A673 (cell line): ENCODE data around the gene FOXC2. TPM values are rescaled to one million over a fixed set of nuclear protein-coding genes. Genes with fewer than 3 reads are reported as not detected.
A peak's percentile ranks its signal among the peaks of the same experiment; 100 is the strongest.

Experiments
- BruUV-seq: library from RNA; stranded (reverse); fragments of 400-500 nt; replicated peaks from 2 replicates; lab custom pipeline; 2021; lab: Mats Ljungman, UMichigan
- CTCF ChIA-PET: fragments of 300-600 bp; sonication (Branson Sonifier 250); formaldehyde crosslinking; loops from one replicate; lab custom pipeline; 2022; ENCODE audit warnings: antibody characterized with exemption; lab: Charles Lee
- POLR2A ChIA-PET: fragments of 300-600 bp; sonication (Branson Sonifier 250); formaldehyde crosslinking; loops from one replicate; lab custom pipeline; 2022; ENCODE audit warnings: antibody characterized with exemption; ENCODE audit not compliant: low non-redundant PET; lab: Charles Lee
- DNase-seq: peaks from one replicate; pipeline ENCODE4 v3.0.0-alpha.2; 2015; ENCODE audit warnings: low spot score
- H3K27ac ChIP-seq: fragments of 200-600 bp; sonication (generic); 2 replicates; pipeline ENCODE4 v1.5.1; 2016; ENCODE audit warnings: mixed run types, low read depth, mild to moderate bottlenecking, mixed read lengths, antibody characterized with exemption, low read length; ENCODE audit not compliant: poor library complexity, severe bottlenecking
- H3K27me3 ChIP-seq: fragments of 200-600 bp; sonication (generic); replicated peaks from 2 replicates; pipeline ENCODE4 v1.6.1; 2017; ENCODE audit warnings: mixed run types, low read depth, mild to moderate bottlenecking, mixed read lengths, antibody characterized with exemption, low read length; ENCODE audit not compliant: insufficient read depth, poor library complexity
- H3K36me3 ChIP-seq: fragments of 200-600 bp; sonication (generic); 2 replicates; pipeline ENCODE4 v1.6.1; 2016; ENCODE audit warnings: mixed run types, mild to moderate bottlenecking, mixed read lengths, antibody characterized with exemption, low read length; ENCODE audit not compliant: insufficient read depth, poor library complexity, severe bottlenecking
- H3K4me1 ChIP-seq: fragments of 200-600 bp; sonication (generic); 2 replicates; pipeline ENCODE4 v1.6.1; 2017; ENCODE audit warnings: mixed run types, mild to moderate bottlenecking, mixed read lengths, antibody characterized with exemption, low read length; ENCODE audit not compliant: insufficient read depth, poor library complexity, severe bottlenecking
- H3K4me3 ChIP-seq: fragments of 200-600 bp; sonication (generic); 2 replicates; pipeline ENCODE4 v1.5.1; 2016; ENCODE audit warnings: low read depth, mixed run types, mild to moderate bottlenecking, mixed read lengths, low read length; ENCODE audit not compliant: poor library complexity, severe bottlenecking
- H3K9me3 ChIP-seq: fragments of 200-600 bp; sonication (generic); 2 replicates; pipeline ENCODE4 v1.6.1; 2016; ENCODE audit warnings: mixed run types, low read depth, mild to moderate bottlenecking, mixed read lengths, antibody characterized with exemption, low read length; ENCODE audit not compliant: poor library complexity, severe bottlenecking
- CTCF ChIP-seq: fragments of 300-800, 200-600 bp; sonication (generic); conservative IDR thresholded peaks from 2 replicates; pipeline ENCODE4 v1.5.1; 2017; ENCODE audit warnings: low read depth, mild to moderate bottlenecking, antibody characterized with exemption, low read length, moderate library complexity, mixed read lengths
- EZH2 ChIP-seq: fragments of 200-600 bp; sonication (generic); IDR thresholded peaks from 2 replicates; pipeline ENCODE4 v1.6.1; 2017; ENCODE audit warnings: borderline replicate concordance, low read depth, mild to moderate bottlenecking, mixed read lengths, antibody characterized with exemption, low read length; ENCODE audit not compliant: poor library complexity, severe bottlenecking
- intact Hi-C: fragments of 100-400 bp; cut with micrococcal nuclease; formaldehyde crosslinking; loops from one replicate; pipeline ENCODE4 v1.10.0; 2022; ENCODE audit not compliant: unreplicated experiment
- total RNA-seq: library from RNA; stranded (reverse); gene quantifications from 2 replicates; pipeline ENCODE4 v1.2.3, GENCODE V29; 2021

Gene FOXC2
- total RNA-seq, 1 experiment from 2014 or later: 0.34 TPM

GRCh38 chr16:86568677-86569623, 2.3 kb downstream of the FOXC2 start:
- Histone ChIP-seq H3K36me3 (no peaks in the 10 kb centered on the region), H3K4me3 (no peak overlapping the region), H3K4me1 (peaks cover 4% of the 10 kb centered on the region), H3K27ac (no peak overlapping the region), H3K27me3 (peaks cover 68% of the 10 kb centered on the region), H3K9me3 (no peaks in the 10 kb centered on the region)
- BruUV-seq: no TSS peak
- intact Hi-C loops: loop anchor here (10.0 kb wide), 1 partner anchor 1066 kb away; no protein-coding TSS in a partner anchor
- CTCF ChIA-PET: no interaction called here
- POLR2A ChIA-PET: no interaction called here
- no peak for DNase-seq
- TF ChIP-seq CTCF (no peak), EZH2 (peak; percentile 97)

GRCh38 chr16:86569701-86570447, 3.2 kb downstream of the FOXC2 start:
- peak; percentile 15 for TF ChIP-seq EZH2
- no peak for TF ChIP-seq CTCF
- Histone ChIP-seq H3K9me3 (no peaks in the 10 kb centered on the region), H3K27ac (no peak overlapping the region), H3K4me1 (peaks cover 4% of the 10 kb centered on the region), H3K4me3 (no peak overlapping the region), H3K36me3 (no peaks in the 10 kb centered on the region), H3K27me3 (peaks cover 59% of the 10 kb centered on the region)
- ChIA-PET CTCF (no interaction called here), POLR2A (no interaction called here)
- no TSS peak for BruUV-seq
- no peak for DNase-seq
- intact Hi-C loops: loop anchor here (10.0 kb wide), 2 partner anchors 305 to 1065 kb away; no protein-coding TSS in a partner anchor

DNA sequence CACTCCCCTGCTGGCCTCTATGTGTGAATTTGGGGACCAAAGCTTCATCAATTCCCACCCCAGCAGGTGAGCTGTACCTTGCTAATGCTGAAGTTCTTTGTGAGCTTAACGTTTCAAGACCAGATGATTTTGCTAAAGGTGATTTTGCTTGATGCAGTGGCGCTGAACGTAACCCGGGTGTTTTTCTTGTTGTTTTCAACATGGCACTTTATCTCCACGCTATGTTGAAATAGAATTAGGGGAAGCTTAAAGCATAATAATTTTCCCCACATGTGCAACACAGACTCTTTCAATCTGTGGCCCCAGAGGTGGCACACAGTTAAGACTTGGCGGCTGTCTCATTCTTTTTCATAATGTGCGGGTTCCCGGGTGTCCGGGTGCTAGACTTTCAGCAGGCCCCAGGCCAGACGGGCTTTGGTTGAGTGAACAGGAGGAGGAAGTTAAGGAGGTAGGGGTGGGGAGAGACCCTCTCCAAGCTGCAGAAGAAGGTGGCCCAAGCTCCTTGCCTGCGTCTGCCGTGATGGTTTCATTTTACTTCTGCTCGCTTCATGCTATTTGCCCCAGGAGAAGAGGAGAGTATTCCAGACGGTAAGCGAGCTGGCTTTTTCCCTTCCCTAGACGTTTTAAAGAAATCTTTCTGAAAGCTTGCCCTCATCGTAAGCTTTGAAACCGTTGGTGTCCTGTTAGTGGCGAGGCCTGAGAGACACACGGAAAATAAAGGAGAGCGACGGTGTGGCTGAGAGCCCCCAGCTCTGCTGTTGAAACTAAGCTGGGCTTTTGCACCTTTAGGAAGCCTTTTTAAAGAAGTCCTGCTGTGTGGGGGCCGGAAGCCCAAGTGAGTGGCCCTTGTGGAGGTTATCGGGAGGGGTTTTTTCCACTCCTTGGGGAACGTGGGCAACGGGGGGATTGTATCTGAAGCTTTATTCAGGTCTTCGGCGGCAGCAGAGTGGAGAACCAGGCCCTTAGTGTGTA, 4.2 kb downstream of the FOXC2 start:
- no peaks in the 10 kb centered on the region for H3K36me3 ChIP-seq
- ChIA-PET CTCF (interaction anchor here (0.6 kb wide), 1 partner anchor 510 kb away, joined by 3 read pairs; no protein-coding TSS in a partner anchor), POLR2A (no interaction called here)
- H3K4me3 ChIP-seq: no peak overlapping the region
- no TSS peak for BruUV-seq
- intact Hi-C loops: loop anchor here (10.0 kb wide), 1 partner anchor 304 kb away; no protein-coding TSS in a partner anchor
- TF ChIP-seq CTCF: no peak
- no peak for TF ChIP-seq EZH2
- no peak for DNase-seq
- peaks cover 49% of the 10 kb centered on the region for H3K27me3 ChIP-seq
- H3K27ac ChIP-seq: no peak overlapping the region
- peaks cover 9% of the 10 kb centered on the region for H3K4me1 ChIP-seq
- H3K9me3 ChIP-seq: no peaks in the 10 kb centered on the region
